ENCODE results near the gene CASZ1.
A peak's percentile ranks its signal among the peaks of the same experiment; 100 is the strongest.

CASZ1 gene

DNA sequence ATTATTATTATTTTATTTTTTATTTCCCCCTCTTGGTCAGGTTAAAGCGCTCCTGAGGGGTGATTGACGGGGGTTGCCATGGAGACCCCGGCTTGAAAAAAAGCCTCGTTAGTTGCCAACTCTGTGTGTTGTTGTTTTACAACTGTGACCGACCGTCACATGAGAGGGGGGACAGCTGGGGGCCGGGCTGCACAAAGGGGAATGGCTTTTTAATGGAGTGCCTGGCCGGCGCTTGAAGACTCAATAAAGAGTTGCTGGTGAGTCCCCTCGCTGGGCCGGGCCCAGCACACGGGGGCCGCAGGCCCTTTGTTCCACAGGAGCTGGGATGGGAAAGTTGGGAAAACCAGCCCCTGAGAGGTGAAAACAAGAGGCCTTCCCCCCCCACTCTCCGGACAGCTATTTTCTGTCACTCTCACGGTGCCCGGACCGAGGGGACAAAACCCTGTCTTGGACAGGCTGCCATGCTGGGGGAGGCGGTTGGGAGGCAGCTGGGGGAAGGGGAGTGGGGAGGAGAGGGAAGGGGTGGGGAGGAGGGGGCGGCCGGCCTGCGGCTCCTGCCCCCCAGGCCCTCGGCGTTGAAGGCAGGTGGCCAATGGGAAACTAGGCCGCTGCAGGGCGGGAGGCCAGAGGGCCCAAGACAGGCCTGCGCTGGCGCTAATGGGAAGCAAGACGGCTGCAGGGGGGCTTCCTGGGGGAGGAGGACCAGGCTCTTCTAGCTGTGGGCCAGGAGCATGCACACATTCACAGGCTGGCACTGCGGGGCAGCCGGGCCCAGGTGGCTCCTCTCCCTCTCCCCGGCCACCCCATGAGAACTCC lies 67.6 kb downstream of the CASZ1 start:
- DNase-seq (ENCODE audit: low spot score) = no peak

DNA sequence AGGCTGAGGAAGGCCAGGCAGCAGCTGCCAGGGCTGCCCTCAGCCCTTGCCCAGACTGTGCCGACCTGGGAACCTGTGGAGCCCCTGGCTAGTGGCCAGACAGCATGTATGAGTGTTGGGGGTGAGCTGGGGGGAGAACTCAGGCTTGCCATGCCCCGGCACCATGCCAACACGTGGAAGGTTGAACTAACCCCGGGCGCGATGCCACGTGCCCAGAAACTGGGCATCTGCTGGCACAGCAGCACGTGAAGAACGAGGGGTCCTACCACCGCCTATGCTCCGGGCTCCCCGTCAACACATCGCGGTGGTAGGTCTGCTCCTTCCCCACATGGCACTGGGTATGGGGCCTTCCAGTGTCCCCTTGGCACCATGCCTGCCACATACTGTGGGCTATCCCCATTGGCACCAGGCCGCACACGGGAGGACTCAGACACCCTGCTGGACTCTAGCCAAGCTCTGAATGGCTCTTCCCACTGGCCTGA lies 68.7 kb downstream of the CASZ1 start:
- DNase-seq (ENCODE audit: low spot score) = no peak

DNA sequence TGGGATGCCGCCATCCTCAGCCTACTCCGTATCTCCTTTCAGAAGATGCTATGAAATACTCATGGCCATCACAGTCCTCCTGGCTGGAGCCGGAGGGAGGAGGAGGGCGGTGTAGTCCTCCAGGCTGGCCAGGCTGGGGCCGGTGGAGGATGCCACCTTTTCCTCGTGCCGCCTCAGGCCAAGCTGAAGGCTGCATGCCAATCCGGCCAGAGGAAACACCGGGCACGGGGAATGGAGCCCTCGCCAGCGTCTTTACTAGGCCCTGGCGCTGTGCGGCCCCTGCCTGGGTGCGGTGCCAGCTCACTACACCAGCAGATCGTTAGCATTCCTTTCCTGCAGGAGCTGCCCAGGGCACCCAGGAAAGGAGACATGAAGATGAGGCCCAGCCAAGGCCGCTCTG lies 70.1 kb downstream of the CASZ1 start:
- peak; percentile 26 for DNase-seq (ENCODE audit: low spot score)

DNA sequence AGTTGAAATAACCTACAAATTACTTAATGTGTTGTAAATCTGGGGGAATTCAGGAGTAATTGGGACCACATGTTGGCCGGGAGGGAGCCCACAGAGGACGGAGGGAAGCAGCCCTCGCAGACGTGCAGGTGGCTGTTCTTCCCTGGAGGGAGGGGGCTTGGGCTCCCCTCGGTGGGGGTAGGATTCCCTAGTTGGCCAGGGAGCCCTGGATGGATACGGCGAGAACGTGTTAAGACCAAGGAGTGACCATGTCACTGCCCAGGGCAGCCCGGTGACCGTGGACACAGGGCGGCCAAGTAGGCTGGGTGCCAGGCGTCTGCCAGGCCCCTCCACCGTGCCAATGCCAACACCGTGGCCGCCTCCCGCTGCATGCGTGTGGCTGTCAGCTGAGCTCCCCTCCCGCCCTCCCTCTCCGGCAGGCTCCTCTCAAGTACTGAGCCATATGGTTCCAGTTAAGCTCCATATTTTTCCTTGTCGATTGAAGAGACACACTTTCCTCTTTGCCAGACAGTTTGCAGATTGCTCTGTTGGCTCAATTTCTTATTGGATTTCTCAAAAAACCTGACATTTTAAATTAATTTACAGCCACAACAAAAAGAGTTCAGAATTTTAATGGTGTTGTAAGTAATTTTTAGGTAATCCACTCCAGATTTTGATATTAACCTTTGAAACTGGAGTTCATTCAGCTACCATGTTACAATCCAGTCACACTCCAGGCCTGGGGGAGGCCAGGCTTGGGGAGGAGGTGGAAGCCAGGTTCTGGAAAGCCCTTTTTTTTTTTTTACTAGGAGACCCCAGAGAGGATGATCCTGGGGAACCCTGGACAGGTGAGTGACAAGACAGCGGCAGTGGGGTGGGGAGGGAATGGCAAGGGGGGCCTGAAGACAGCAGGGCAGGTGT lies 71.2 kb downstream of the CASZ1 start:
- peak; percentile 33 for DNase-seq (ENCODE audit: low spot score)

DNA sequence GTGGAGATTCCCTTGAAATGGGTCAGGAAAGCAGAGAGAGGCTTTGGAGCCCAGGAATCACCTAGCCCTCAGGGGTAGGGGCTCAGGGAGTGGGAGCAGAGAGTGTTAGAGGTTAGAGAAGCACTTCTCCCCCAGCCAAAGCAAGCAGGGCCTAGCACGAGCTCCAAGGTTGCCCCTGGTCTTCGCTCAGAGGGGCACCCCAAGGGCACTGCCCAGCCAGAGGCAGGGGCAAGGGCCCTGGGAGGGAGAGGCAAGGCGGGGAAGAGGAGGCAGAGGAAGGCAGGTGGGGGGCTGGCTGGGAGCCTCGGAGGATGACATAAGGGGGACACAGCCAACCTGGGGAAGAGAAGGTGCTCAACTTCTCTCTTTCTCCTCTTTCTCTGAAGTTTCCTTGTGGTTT lies 71.9 kb downstream of the CASZ1 start:
- no peak for DNase-seq (ENCODE audit: low spot score)

GRCh38 chr1:10724052-10724494 lies 72.4 kb downstream of the CASZ1 start:
- DNase-seq (ENCODE audit: low spot score) = no peak

- no peak for DNase-seq (ENCODE audit: low spot score)
These were observed 73.1 kb downstream of the CASZ1 start for GRCh38 chr1:10723317-10723716.

DNA sequence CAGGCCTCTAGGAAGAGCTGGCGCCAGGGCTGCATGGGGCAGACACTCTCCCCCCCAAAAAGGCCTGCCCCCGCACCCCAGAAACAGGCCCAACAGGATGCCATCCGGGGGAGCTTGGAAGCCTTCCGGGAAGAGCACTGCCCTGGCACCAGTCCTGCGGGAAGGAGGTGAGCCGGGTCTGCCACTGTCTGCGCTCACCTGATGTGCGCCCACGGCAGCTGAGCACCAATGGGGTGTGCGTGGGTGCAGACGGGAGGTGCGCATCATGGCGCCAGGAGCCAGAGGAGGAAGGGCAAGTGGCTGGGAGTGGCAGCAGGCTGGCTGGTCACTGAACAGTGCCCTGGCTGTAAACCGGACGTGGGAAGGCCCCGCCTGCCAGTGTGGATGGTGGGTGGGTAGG lies 73.6 kb downstream of the CASZ1 start:
- DNase-seq (ENCODE audit: low spot score) = no peak

DNA sequence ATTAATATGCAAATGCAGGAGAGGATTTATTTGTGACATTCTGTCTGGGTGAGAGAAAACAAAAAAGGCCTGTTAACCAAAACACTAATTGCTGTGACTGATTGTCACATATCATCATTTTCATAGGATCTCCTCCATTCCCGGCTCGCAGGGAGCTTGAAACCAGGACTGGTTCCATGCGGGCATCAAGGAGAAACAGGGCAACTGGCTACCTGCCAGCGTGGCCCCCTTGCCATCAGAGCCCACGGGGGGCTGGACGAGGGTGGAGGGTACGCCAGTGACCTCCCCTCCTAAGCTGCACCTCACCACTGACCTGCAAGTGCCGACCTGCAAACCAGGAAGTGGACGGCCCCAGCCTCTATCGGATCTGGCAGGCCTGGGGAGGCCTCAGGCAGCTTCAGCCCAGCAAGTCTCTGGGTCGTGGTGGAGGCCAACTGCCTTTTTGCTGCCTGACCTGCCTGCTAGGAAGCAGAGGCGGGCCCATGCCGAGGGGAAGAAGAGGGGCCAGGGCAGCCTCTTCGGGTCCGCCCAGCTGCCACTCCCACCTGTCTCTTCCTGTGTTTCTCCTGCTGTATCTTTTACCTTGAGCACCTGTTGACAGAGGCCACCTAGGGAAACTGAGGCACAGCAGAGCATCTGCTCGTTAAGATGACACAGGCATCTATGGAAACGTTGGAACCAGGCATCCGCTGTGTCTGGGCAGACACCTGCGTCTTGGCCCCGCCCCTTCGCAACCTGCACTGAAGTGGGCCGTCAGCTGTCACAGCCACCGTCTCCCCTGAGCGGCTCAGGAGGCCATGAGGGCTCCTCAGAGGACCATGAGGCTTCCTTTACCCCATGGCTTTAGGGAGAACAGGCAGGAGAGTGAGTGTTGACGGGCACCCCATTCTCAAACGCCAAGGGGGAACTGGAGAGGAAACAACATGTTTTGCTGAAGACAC lies 74.8 kb downstream of the CASZ1 start:
- no peak for DNase-seq (ENCODE audit: low spot score)

- DNase-seq (ENCODE audit: low spot score) = no peak
These were observed 75.8 kb downstream of the CASZ1 start for GRCh38 chr1:10720635-10721034.

- no peak for DNase-seq (ENCODE audit: low spot score)
These were observed 78.4 kb downstream of the CASZ1 start for GRCh38 chr1:10718083-10718415.

DNA sequence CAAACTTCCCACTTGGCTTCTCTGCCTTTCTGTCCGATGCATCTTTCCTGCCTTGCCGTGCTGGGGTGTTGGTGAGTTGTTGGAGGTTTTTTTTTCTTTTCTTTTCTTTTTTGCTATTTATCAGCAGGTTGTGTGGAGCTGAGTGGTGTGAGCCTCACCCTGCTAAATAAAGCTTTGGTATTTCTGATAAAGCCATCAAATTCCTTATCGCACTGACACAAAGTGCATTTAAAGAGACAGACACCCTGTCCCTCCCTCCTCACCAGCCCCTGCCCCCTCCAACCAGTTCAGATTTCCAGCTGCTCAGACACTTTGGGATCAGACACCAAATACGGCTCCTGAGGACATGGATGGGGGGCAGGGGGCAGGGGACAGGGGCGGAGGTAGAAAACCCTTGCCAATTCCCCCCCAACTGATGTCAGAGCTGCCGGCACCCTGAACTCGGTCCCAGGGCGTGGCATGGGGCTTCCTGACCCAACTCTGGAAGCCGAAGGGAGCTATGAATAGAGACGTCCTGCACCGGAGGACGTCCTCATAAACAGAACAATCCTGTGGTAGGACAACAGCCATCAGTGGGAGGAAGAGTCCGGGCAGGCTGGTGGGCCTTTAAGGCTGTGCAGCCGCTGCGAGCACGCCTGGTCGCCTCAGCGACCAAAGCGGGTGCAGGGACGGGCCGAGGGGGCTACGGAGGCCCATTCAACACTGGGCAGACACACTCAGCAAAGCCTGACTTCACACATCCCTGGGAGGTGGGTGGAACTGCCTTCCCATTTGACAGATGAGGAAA lies 79.0 kb downstream of the CASZ1 start:
- DNase-seq (ENCODE audit: low spot score) = no peak

GRCh38 chr1:10716840-10717239 lies 79.6 kb downstream of the CASZ1 start:
- DNase-seq (ENCODE audit: low spot score) = no peak

- DNase-seq (ENCODE audit: low spot score) = no peak
These were observed 81.9 kb downstream of the CASZ1 start for GRCh38 chr1:10714337-10715114.

GRCh38 chr1:10713614-10714013 lies 82.8 kb downstream of the CASZ1 start:
- no peak for DNase-seq (ENCODE audit: low spot score)

GRCh38 chr1:10712568-10713362 lies 83.7 kb downstream of the CASZ1 start:
- no peak for DNase-seq (ENCODE audit: low spot score)

- DNase-seq (ENCODE audit: low spot score) = no peak
These were observed 86.0 kb downstream of the CASZ1 start for GRCh38 chr1:10710489-10710888.

- DNase-seq (ENCODE audit: low spot score) = no peak
These were observed 86.8 kb downstream of the CASZ1 start for GRCh38 chr1:10709646-10710045.

DNA sequence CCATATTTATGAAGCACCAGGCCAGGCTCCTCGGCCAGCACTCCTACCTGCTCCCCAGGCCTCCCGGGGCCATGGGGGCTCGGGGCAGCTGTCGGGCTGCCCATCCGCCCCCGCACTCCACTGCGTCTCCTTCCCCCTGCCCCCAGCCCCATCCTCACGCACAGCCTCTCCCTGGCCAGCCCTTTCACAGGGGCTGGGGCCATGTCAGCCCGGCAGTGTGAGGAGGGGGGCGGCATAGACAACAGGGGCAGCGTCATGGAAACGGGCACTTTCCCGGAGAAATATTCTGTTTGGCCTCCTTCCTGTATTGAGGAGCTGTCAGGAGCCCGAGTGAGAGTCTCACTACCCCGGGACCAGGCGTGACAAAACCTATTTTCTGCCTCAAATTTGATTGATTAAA lies 87.3 kb downstream of the CASZ1 start:
- DNase-seq (ENCODE audit: low spot score) = no peak

DNA sequence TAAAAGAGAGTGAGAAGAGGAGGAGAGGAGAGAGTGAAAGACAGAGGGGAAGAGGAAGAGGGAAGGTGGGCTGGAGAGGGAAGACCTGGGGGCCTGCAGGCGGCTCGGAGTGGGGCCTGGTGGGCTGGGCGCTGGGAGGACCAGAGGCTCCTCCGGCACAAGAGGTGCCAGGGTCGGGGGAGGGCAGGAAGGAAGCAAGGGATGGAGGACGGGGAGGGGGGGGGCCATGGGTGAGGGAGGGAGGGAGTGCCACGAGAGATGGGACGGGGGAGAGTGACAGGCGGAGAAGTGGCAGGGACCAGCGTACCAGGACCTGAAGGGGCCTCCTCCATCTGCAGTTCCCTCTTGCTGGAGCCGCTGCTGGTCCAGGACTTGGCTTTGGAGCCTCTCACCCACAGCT lies 87.7 kb downstream of the CASZ1 start:
- no peak for DNase-seq (ENCODE audit: low spot score)

Measured in Ammon's horn (tissue), 1 donor.